Measurements from ENCODE around the gene TINAGL1.

DNA sequence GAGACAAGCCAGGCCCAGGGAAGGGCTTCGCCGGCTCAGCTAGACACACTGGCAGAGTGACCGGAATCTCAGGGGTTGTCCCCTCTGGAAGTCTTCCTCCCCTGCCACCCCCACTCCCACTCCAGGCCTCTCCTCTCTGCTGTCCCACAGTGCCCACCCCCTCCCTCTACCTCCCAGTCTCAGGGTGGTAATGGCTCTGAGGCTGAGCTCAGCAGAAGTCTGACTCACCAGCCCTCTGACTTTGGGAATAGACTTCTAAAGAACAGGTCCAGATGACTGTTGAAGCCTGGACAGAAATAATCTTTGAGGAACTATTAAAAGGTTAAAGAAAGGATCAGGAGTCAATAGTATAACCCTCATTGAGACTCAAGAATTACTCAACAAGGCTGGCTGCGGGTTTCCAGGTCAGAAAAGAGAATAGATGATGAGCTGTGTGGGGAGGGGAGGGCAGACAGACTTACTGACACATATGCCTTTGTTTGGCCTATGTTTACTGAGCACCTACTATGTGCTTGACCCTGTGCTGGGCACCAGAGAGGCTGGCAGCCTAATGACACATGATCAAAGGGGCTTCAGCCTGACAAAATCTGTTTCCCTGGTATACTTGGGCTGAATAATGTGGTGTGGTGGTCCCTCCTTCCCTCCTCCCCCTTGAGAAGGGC, 49.4 kb downstream of the TINAGL1 start:
- TF ChIP-seq, protein P1, sequence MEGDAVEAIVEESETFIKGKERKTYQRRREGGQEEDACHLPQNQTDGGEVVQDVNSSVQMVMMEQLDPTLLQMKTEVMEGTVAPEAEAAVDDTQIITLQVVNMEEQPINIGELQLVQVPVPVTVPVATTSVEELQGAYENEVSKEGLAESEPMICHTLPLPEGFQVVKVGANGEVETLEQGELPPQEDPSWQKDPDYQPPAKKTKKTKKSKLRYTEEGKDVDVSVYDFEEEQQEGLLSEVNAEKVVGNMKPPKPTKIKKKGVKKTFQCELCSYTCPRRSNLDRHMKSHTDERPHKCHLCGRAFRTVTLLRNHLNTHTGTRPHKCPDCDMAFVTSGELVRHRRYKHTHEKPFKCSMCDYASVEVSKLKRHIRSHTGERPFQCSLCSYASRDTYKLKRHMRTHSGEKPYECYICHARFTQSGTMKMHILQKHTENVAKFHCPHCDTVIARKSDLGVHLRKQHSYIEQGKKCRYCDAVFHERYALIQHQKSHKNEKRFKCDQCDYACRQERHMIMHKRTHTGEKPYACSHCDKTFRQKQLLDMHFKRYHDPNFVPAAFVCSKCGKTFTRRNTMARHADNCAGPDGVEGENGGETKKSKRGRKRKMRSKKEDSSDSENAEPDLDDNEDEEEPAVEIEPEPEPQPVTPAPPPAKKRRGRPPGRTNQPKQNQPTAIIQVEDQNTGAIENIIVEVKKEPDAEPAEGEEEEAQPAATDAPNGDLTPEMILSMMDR (IDR thresholded peaks at IDR 0.05), result no peak
- TF ChIP-seq ZFX (IDR thresholded peaks at IDR 0.05; ENCODE audit: borderline replicate concordance), result no peak

Data from 22Rv1 (cell line).